Sigmoid colon (tissue), 7 donors: Measurements from ENCODE around the gene PRDM10. TPM values are rescaled to one million over a fixed set of nuclear protein-coding genes. Genes with fewer than 3 reads are reported as not detected.

Experiments used
- DNase-seq: peaks from one replicate; pipeline ENCODE4 v3.0.0-alpha.2; 2019
- H3K27ac ChIP-seq, 4 donors: fragments of 200-600 bp; sonication (generic); one replicate each; pipeline ENCODE4 v1.5.1; 2016 to 2019; ENCODE audit warnings: mild to moderate bottlenecking in 1 of 4
- H3K27me3 ChIP-seq, 3 donors: fragments of 200-600 bp; sonication (generic); one replicate each; pipeline ENCODE4 v1.5.1; 2019; ENCODE audit warnings: mild to moderate bottlenecking in 1 of 3
- H3K36me3 ChIP-seq, 4 donors: fragments of 200-600 bp; sonication (generic); one replicate each; pipeline ENCODE4 v1.5.1; 2016 to 2019
- H3K4me1 ChIP-seq, 4 donors: fragments of 200-600 bp; sonication (generic); one replicate each; pipeline ENCODE4 v1.5.1; 2017 to 2019
- H3K4me3 ChIP-seq, 4 donors: fragments of 200-600 bp; sonication (generic); one replicate each; pipeline ENCODE4 v1.5.1; 2017 to 2019; ENCODE audit warnings: mild to moderate bottlenecking in 2 of 4, moderate library complexity in 1 of 4
- H3K9me3 ChIP-seq, 4 donors: fragments of 200-600 bp in 3 of 4; sonication (generic) in 3 of 4; one replicate each; pipeline versions ENCODE4 v1.5.1 to v1.6.1; 2013 to 2019
- CTCF ChIP-seq, 4 experiments: fragments of 450-650 bp in 3 of 4; fragments of 200-600 bp in 1 of 4; IDR thresholded peaks; one replicate each; pipeline ENCODE4 v1.5.1; 2016 to 2019; ENCODE audit warnings: antibody characterized with exemption in 4 of 4, mild to moderate bottlenecking in 3 of 4, moderate library complexity in 2 of 4
- EP300 ChIP-seq, 4 donors: sonication (generic); formaldehyde crosslinking; IDR thresholded peaks; one replicate each; pipeline ENCODE4 v1.6.1; 2017; ENCODE audit warnings: antibody characterized with exemption in 4 of 4
- POLR2A ChIP-seq, 2 donors: fragments of 450-650 bp; IDR thresholded peaks; one replicate each; pipeline ENCODE4 v1.6.1; 2016; ENCODE audit warnings: antibody characterized with exemption in 2 of 2, mild to moderate bottlenecking in 2 of 2, moderate library complexity in 2 of 2
- POLR2AphosphoS5 ChIP-seq, 4 donors: sonication (generic); formaldehyde crosslinking; IDR thresholded peaks; one replicate each; pipeline ENCODE4 v1.6.1; 2017; ENCODE audit warnings: antibody characterized with exemption in 4 of 4
- WGBS, 2 donors: extraction: QIAGEN DNeasy Blood & Tissue Kit; methylation state at CpG; one replicate each; pipeline ENCODE4 v1.1.7; 2013; 5-methylcytosine and 5-hydroxymethylcytosine counted together
- intact Hi-C: fragments of 100-400 bp; cut with DNase I; formaldehyde crosslinking; loops from one replicate; pipeline ENCODE4 v1.15.1; 2023
- polyA plus RNA-seq, 3 donors: library from polyadenylated mRNA; stranded (reverse); fragments of 200-250 nt; gene quantifications; one replicate each; pipeline ENCODE4 v1.2.3, GENCODE V29; 2013
- total RNA-seq, 4 donors: library from RNA; depleted of rRNA; stranded (reverse); fragments of >200 nt; gene quantifications; one replicate each; pipeline ENCODE4 v1.1.0, GENCODE V29; 2016
- donor health status: healthy with polysubstance abuse.
- donor health status: Bipolar disorder and iron deficiency.
- donor health status: healthy.

The PRDM10 gene
- total and polyA plus RNA-seq, 7 donors = 1.8 to 11.9 (median 6.3) TPM

DNA sequence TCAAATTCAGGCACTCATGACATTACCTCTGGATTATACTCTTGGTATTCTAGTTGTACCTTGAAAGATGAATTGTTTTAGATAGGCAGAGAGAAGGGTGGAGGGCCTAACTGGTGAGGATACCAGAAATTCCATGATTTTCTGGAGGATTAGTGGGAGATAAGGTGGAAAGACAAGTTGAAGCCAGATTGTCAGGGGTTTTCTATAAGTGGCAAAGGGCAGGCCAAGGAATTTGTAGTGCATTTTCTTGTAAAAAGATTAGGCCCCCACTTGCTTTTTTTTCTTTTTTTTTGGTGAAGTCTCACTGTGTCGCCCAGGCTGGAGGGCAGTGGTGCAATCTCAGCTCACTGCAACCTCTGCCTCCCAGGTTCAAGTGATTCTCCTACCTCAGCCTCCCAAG is 28.4 kb upstream of the PRDM10 start:
- Histone ChIP-seq H3K36me3 (no peaks in the 10 kb centered on the region), H3K27me3 (no peaks in the 10 kb centered on the region), H3K4me3 (no peak overlapping the region), H3K4me1 (no peaks in the 10 kb centered on the region), H3K9me3 (no peaks in the 10 kb centered on the region), H3K27ac (no peak overlapping the region)
- no peak for DNase-seq
- 85 to 87% methylated on average over 1 of the region's 1 CpG for WGBS, 2 donors
- intact Hi-C loops = no loop called here
- TF ChIP-seq POLR2AphosphoS5 (IDR thresholded peaks at IDR 0.05) (no peak), POLR2A (IDR thresholded peaks at IDR 0.05) (no peak), EP300 (IDR thresholded peaks at IDR 0.05) (no peak), CTCF (IDR thresholded peaks at IDR 0.05) (no peak)

- H3K36me3 ChIP-seq = no peaks in the 10 kb centered on the region
- H3K4me3 ChIP-seq = no peak overlapping the region
- H3K27me3 ChIP-seq = no peaks in the 10 kb centered on the region
- no peaks in the 10 kb centered on the region for H3K9me3 ChIP-seq
- intact Hi-C loops = no loop called here
- 65 to 75% methylated on average over 3 of the region's 3 CpGs for WGBS, 2 donors
- no peak overlapping the region for H3K27ac ChIP-seq
- DNase-seq = no peak
- TF ChIP-seq CTCF (IDR thresholded peaks at IDR 0.05) = no peak
- TF ChIP-seq POLR2A (IDR thresholded peaks at IDR 0.05) = no peak
- no peak for TF ChIP-seq EP300 (IDR thresholded peaks at IDR 0.05)
- no peak for TF ChIP-seq POLR2AphosphoS5 (IDR thresholded peaks at IDR 0.05)
- no peaks in the 10 kb centered on the region for H3K4me1 ChIP-seq
Observed at GRCh38 chr11:130029137-130029536, 26.5 kb upstream of the PRDM10 start.

DNA sequence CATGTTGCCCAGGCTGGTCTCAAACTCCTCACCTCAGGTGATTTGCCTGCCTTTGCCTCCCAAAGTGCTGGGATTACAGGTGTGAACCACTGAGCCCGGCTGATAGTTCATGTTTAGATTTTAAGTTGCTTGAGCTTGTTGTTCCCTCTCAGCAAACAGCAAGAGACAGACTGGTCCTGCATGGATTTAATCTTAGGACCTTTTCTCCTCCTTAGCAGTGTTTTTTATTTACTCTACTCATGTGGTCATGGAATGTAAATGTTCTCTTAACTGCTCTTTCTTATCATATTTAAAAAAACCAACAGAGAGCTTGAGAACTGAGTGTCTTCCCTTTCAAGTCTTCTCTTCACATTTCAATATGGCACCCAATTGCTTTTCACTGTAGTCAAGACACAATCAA is 22.7 kb upstream of the PRDM10 start:
- 78 to 89% methylated on average over 1 of the region's 1 CpG for WGBS, 2 donors
- DNase-seq = no peak
- TF ChIP-seq CTCF (IDR thresholded peaks at IDR 0.05) (no peak), EP300 (IDR thresholded peaks at IDR 0.05) (no peak), POLR2A (IDR thresholded peaks at IDR 0.05) (no peak), POLR2AphosphoS5 (IDR thresholded peaks at IDR 0.05) (no peak)
- Histone ChIP-seq H3K27ac (no peak overlapping the region), H3K27me3 (no peaks in the 10 kb centered on the region), H3K9me3 (no peaks in the 10 kb centered on the region), H3K4me3 (no peak overlapping the region), H3K36me3 (no peaks in the 10 kb centered on the region), H3K4me1 (no peaks in the 10 kb centered on the region)
- intact Hi-C loops = no loop called here

DNA sequence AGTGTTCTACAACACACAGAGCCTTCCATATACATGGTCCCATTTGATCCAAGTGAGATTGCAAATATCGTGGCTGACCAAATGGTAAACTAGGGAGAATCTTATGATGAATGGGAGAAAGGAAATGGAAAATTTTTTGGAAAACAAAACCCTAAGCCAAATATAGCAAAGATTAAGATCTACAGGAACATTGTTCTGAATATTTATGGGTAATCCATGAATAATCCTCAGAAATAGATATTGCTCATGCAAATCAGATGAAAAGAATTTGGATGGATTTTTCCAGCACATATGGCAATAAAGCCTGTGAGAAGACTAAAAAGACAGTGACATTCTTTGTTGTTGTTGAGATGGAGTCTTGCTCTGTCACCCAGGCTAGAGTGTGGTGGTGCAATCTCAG is 21.7 kb upstream of the PRDM10 start:
- 83 to 94% methylated on average over 1 of the region's 1 CpG for WGBS, 2 donors
- no peak for DNase-seq
- Histone ChIP-seq H3K4me1 (no peaks in the 10 kb centered on the region), H3K9me3 (no peaks in the 10 kb centered on the region), H3K4me3 (no peak overlapping the region), H3K27me3 (no peaks in the 10 kb centered on the region), H3K36me3 (no peaks in the 10 kb centered on the region), H3K27ac (no peak overlapping the region)
- TF ChIP-seq POLR2A (IDR thresholded peaks at IDR 0.05) = no peak
- intact Hi-C loops = no loop called here

DNA sequence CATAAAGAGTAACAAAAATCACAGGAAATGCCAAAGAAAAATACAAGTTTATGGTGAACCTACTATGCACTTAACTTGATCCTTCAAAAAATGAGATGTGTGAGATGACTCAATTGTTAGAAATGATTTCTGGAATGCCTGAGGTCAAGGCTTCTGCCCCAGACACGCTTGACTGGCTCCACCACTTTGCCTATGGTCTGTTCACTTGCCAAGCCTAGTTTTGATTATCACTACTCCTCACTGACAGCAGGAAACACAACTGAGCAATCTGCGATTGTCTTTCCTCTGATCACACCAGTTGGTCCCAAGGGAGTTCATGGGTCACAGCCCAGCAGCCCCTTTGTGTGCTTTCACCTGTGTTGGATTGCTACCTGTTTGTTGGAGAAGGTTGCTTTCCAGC is 20.6 kb upstream of the PRDM10 start:
- intact Hi-C loops = no loop called here
- no peaks in the 10 kb centered on the region for H3K36me3 ChIP-seq
- no peaks in the 10 kb centered on the region for H3K4me1 ChIP-seq
- H3K9me3 ChIP-seq = no peaks in the 10 kb centered on the region
- H3K27me3 ChIP-seq = no peaks in the 10 kb centered on the region
- TF ChIP-seq CTCF (IDR thresholded peaks at IDR 0.05) = no peak
- no peak for TF ChIP-seq EP300 (IDR thresholded peaks at IDR 0.05)
- no peak for TF ChIP-seq POLR2A (IDR thresholded peaks at IDR 0.05)
- no peak for TF ChIP-seq POLR2AphosphoS5 (IDR thresholded peaks at IDR 0.05)
- DNase-seq = no peak
- H3K4me3 ChIP-seq = no peak overlapping the region
- WGBS, 2 donors = 43 to 65% methylated on average over 2 of the region's 2 CpGs
- no peak overlapping the region for H3K27ac ChIP-seq
